Suprapubic skin (tissue), 4 donors: ENCODE results near the gene ZMIZ2.

Source experiments
- CTCF ChIP-seq, 2 donors: fragments of 200-600 bp in 1 of 2; fragments of 450-650 bp in 1 of 2; sonication (generic) in 1 of 2; IDR thresholded peaks; one replicate each; pipeline ENCODE4 v1.5.1; 2016 to 2019; ENCODE audit warnings: antibody characterized with exemption in 2 of 2, mild to moderate bottlenecking in 1 of 2, moderate library complexity in 1 of 2
- POLR2A ChIP-seq, 2 donors: fragments of 450-650 bp; IDR thresholded peaks; one replicate each; pipeline ENCODE4 v1.6.1; 2017; ENCODE audit warnings: antibody characterized with exemption in 2 of 2, mild to moderate bottlenecking in 2 of 2, moderate library complexity in 2 of 2
- POLR2AphosphoS5 ChIP-seq, 3 donors: sonication (generic); formaldehyde crosslinking; IDR thresholded peaks; one replicate each; pipeline ENCODE4 v1.6.1; 2017; ENCODE audit warnings: antibody characterized with exemption in 3 of 3

GRCh38 chr7:44750424-44750823 lies 1.8 kb downstream of the ZMIZ2 start:
- TF ChIP-seq CTCF (IDR thresholded peaks at IDR 0.05) (no peak), POLR2A (IDR thresholded peaks at IDR 0.05) (no peak), POLR2AphosphoS5 (IDR thresholded peaks at IDR 0.05) (no peak)
